PC-3 (cell line): ENCODE data around the gene MED28. TPM values are rescaled to one million over a fixed set of nuclear protein-coding genes. Genes with fewer than 3 reads are reported as not detected.
A peak's percentile ranks its signal among the peaks of the same experiment; 100 is the strongest.

ENCODE experiments used
- ATAC-seq: fragments of 200-7000 bp; cut with Tn5 transposase; 2 replicates; pipeline ENCODE4 v1.9.1; 2020; ENCODE audit warnings: mild to moderate bottlenecking, moderate library complexity
- BruUV-seq: library from RNA; stranded (reverse); fragments of 400-500 nt; replicated peaks from 2 replicates; lab custom pipeline; 2021; lab: Mats Ljungman, UMichigan
- CTCF ChIA-PET: fragments of 300-600 bp; sonication (Branson Sonifier 250); formaldehyde crosslinking; loops from one replicate; lab custom pipeline; 2022; ENCODE audit warnings: antibody characterized with exemption; lab: Charles Lee
- POLR2A ChIA-PET: fragments of 300-600 bp; sonication (Branson Sonifier 250); formaldehyde crosslinking; loops from one replicate; lab custom pipeline; 2022; ENCODE audit warnings: antibody characterized with exemption; ENCODE audit not compliant: unreplicated experiment; lab: Charles Lee
- DNase-seq: peaks from one replicate; pipeline ENCODE4 v3.0.0-alpha.2; 2015
- H2AFZ ChIP-seq: fragments of 300-600 bp; sonication (generic); 2 replicates; pipeline ENCODE4 v1.6.0; 2016; ENCODE audit warnings: antibody characterized with exemption, low read length
- H3F3A ChIP-seq: fragments of 300-600 bp; sonication (generic); one replicate; pipeline ENCODE4 v1.6.0; 2017; ENCODE audit warnings: antibody characterized with exemption, low read length, control low read depth, mild to moderate bottlenecking; ENCODE audit not compliant: unreplicated experiment
- H3K27ac ChIP-seq: fragments of 300-600 bp; sonication (generic); 2 replicates; pipeline ENCODE4 v1.5.1; 2016; ENCODE audit warnings: mild to moderate bottlenecking, low read length
- H3K27me3 ChIP-seq: fragments of 300-600 bp; sonication (generic); 2 replicates; pipeline ENCODE4 v1.6.1; 2016; ENCODE audit warnings: low read length, mixed read lengths
- H3K36me3 ChIP-seq: fragments of 300-600 bp; sonication (generic); 2 replicates; pipeline ENCODE4 v1.6.1; 2016; ENCODE audit warnings: low read depth, mixed run types, low read length, mixed read lengths
- H3K4me1 ChIP-seq: fragments of 300-600 bp; sonication (generic); 2 replicates; pipeline ENCODE4 v1.5.1; 2016; ENCODE audit warnings: low read length; ENCODE audit not compliant: insufficient read depth
- H3K4me2 ChIP-seq: fragments of 300-600 bp; sonication (generic); 2 replicates; pipeline ENCODE4 v1.6.0; 2016; ENCODE audit warnings: low read length
- H3K4me3 ChIP-seq: fragments of 300-600 bp; sonication (generic); 2 replicates; pipeline ENCODE4 v1.5.1; 2016; ENCODE audit warnings: mild to moderate bottlenecking, low read length, mixed read lengths
- H3K79me2 ChIP-seq: fragments of 300-600 bp; sonication (generic); 2 replicates; pipeline ENCODE4 v1.6.1; 2017; ENCODE audit warnings: low read length, mixed read lengths
- H3K9ac ChIP-seq: fragments of 300-600 bp; sonication (generic); 2 replicates; pipeline ENCODE4 v1.6.0; 2016; ENCODE audit warnings: mild to moderate bottlenecking, low read length
- H3K9me2 ChIP-seq: fragments of 300-600 bp; sonication (generic); replicated peaks from 2 replicates; pipeline ENCODE4 v1.6.1; 2016; ENCODE audit warnings: mixed run types, low read length, mixed read lengths
- H3K9me3 ChIP-seq: fragments of 300-600 bp; sonication (generic); 2 replicates; pipeline ENCODE4 v1.6.1; 2016; ENCODE audit warnings: low read length, mixed read lengths
- H4K20me1 ChIP-seq: fragments of 300-600 bp; sonication (generic); 2 replicates; pipeline ENCODE4 v1.6.1; 2016; ENCODE audit warnings: low read length, mixed read lengths
- EZH2 ChIP-seq: fragments of 300-600 bp; sonication (generic); IDR thresholded peaks from one replicate; pipeline ENCODE4 v1.6.1; 2017; ENCODE audit warnings: antibody characterized with exemption, mild to moderate bottlenecking, low read length; ENCODE audit not compliant: unreplicated experiment
- EZH2phosphoT487 ChIP-seq: fragments of 300-600 bp; sonication (generic); IDR thresholded peaks from 2 replicates; pipeline ENCODE4 v1.6.1; 2018; ENCODE audit warnings: mild to moderate bottlenecking, antibody characterized with exemption, low read length, borderline replicate concordance
- intact Hi-C: fragments of 100-400 bp; cut with micrococcal nuclease; formaldehyde crosslinking; loops from 2 replicates; pipeline ENCODE4 v1.9.0; 2023
- total RNA-seq: library from RNA; depleted of rRNA; stranded (reverse); fragments of >200 nt; gene quantifications from 2 replicates; pipeline ENCODE4 v1.2.3, GENCODE V29; 2014
- TF ChIP-seq, protein P1 (sequence below): fragments of 300-600 bp; sonication (generic); conservative IDR thresholded peaks from 2 replicates; pipeline ENCODE4 v1.5.1; 2017; ENCODE audit warnings: antibody characterized with exemption, low read depth, mild to moderate bottlenecking, low read length

Gene MED28
- total RNA-seq, 1 experiment from 2014 or later = 4.4 TPM

DNA sequence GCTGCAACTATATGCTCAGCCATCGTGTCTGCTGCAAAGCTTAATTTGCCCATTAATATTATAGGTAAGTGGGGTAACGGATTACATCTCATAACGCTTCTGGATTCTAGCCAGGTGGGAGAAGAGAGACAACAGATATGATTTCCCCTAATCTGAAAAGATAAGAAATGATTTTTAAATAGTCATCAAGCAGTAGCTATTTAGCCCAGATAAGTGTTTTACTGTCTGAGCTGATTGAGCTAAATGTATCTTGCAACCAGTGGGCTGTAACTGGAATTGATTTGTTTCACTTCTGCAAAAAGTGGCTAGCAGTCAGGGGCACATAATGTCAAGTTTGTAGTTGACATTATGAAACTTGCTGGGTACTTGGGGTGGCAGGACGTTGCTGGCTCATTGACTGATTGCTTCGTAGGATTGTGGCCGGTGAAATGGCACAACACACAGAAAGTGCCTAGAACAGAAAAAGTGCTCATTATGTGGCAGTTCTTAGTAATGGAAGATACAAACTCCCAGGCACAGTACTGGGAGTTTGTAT lies 18.9 kb upstream of the MED28 start:
- H3K4me3 ChIP-seq = no peak overlapping the region
- H3K4me2 ChIP-seq = no peak overlapping the region
- H3K79me2 ChIP-seq = no peaks in the 10 kb centered on the region
- no peaks in the 10 kb centered on the region for H4K20me1 ChIP-seq
- no peaks in the 10 kb centered on the region for H3K27me3 ChIP-seq
- H3K27ac ChIP-seq = no peak overlapping the region
- BruUV-seq = no TSS peak
- H3K9me2 ChIP-seq = no peaks in the 10 kb centered on the region
- DNase-seq (no peak), ATAC-seq (no peak)
- no peaks in the 10 kb centered on the region for H3F3A ChIP-seq
- TF ChIP-seq EZH2 (no peak), EZH2phosphoT487 (no peak)
- TF ChIP-seq, protein P1, sequence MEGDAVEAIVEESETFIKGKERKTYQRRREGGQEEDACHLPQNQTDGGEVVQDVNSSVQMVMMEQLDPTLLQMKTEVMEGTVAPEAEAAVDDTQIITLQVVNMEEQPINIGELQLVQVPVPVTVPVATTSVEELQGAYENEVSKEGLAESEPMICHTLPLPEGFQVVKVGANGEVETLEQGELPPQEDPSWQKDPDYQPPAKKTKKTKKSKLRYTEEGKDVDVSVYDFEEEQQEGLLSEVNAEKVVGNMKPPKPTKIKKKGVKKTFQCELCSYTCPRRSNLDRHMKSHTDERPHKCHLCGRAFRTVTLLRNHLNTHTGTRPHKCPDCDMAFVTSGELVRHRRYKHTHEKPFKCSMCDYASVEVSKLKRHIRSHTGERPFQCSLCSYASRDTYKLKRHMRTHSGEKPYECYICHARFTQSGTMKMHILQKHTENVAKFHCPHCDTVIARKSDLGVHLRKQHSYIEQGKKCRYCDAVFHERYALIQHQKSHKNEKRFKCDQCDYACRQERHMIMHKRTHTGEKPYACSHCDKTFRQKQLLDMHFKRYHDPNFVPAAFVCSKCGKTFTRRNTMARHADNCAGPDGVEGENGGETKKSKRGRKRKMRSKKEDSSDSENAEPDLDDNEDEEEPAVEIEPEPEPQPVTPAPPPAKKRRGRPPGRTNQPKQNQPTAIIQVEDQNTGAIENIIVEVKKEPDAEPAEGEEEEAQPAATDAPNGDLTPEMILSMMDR = no peak
- ChIA-PET CTCF (no interaction called here), POLR2A (no interaction called here)
- H3K4me1 ChIP-seq = no peaks in the 10 kb centered on the region
- peaks cover 5% of the 10 kb centered on the region for H3K36me3 ChIP-seq
- H2AFZ ChIP-seq = no peak overlapping the region
- no peaks in the 10 kb centered on the region for H3K9me3 ChIP-seq
- intact Hi-C loops = loop anchor here (2.0 to 5.0 kb wide), 2 partner anchors 42 to 213 kb away; no protein-coding TSS in a partner anchor
- no peak overlapping the region for H3K9ac ChIP-seq

DNA sequence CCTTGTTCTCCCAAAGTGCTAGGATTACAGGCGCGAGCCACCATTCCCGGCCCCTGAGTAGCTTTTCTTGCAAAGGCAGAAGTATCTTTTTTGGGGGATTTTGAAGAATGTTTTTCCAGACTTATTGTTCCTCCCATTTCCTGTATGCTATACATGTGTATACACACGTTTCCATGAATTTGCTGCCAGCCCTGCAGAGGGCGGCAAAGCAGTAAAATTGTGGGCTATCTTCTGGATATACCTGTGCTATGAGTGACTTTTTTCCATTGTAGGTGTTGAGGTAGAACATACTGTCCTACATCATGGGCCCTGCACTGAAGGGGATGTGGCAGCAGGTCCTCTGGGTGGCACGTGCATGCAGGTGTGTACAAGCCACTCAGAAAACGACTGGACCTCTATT lies 16.9 kb upstream of the MED28 start:
- ChIA-PET CTCF (no interaction called here), POLR2A (no interaction called here)
- peak; percentile 84 for ATAC-seq
- no peaks in the 10 kb centered on the region for H3K9me3 ChIP-seq
- no peak overlapping the region for H3K27ac ChIP-seq
- no peaks in the 10 kb centered on the region for H3K4me1 ChIP-seq
- no TSS peak for BruUV-seq
- H3F3A ChIP-seq = no peaks in the 10 kb centered on the region
- H3K36me3 ChIP-seq = peaks cover 5% of the 10 kb centered on the region
- H4K20me1 ChIP-seq = no peaks in the 10 kb centered on the region
- peak; percentile 51 for DNase-seq
- no peaks in the 10 kb centered on the region for H3K27me3 ChIP-seq
- no peaks in the 10 kb centered on the region for H3K79me2 ChIP-seq
- H3K4me3 ChIP-seq = no peak overlapping the region
- no peak overlapping the region for H2AFZ ChIP-seq
- H3K9ac ChIP-seq = no peak overlapping the region
- no peaks in the 10 kb centered on the region for H3K9me2 ChIP-seq
- no peak overlapping the region for H3K4me2 ChIP-seq
- TF ChIP-seq EZH2phosphoT487 (no peak), EZH2 (no peak)
- TF ChIP-seq, protein P1 = peak; percentile 65
- intact Hi-C loops = loop anchor here (2.0 to 5.0 kb wide), 2 partner anchors 40 to 211 kb away; no protein-coding TSS in a partner anchor

DNA sequence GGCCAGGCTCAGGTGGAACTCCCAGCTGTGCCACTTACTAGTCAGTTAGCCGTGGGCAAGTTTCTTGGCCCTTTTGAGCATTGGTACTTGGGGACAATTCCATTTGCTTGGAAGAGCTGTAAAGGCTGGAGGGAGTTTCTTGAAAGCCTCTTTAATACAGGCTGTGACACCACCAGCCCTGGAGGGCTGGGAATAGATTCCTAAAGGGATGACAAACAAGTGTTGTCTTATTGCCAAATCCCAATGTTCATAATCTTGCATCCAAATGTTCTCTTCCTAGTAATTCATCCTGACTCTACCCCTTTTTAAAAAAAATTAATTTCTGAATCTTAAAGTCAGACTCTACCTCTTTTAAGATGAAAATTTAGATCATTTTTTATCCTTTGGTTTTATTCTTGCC lies 14.6 kb upstream of the MED28 start:
- Histone ChIP-seq H3K9me2 (no peaks in the 10 kb centered on the region), H3K36me3 (peaks cover 5% of the 10 kb centered on the region), H3F3A (no peaks in the 10 kb centered on the region), H3K9ac (no peak overlapping the region), H2AFZ (no peak overlapping the region), H3K27me3 (no peaks in the 10 kb centered on the region), H3K79me2 (no peaks in the 10 kb centered on the region), H3K4me2 (no peak overlapping the region), H3K4me1 (no peaks in the 10 kb centered on the region), H3K27ac (no peak overlapping the region), H3K9me3 (no peaks in the 10 kb centered on the region), H4K20me1 (no peaks in the 10 kb centered on the region), H3K4me3 (no peak overlapping the region)
- ChIA-PET CTCF (no interaction called here), POLR2A (no interaction called here)
- TF ChIP-seq EZH2 = no peak
- no peak for TF ChIP-seq EZH2phosphoT487
- TF ChIP-seq, protein P1 = no peak
- intact Hi-C loops = loop anchor here (5.0 kb wide), 1 partner anchor 37 kb away; no protein-coding TSS in a partner anchor
- BruUV-seq = no TSS peak
- ATAC-seq (no peak), DNase-seq (no peak)
